Ecto neural progenitor cell (in vitro differentiated cells): ENCODE data around the gene MLH1.

Source experiments
- DNase-seq: peaks from one replicate; pipeline ENCODE4 v3.0.0-alpha.2; 2018; ENCODE audit warnings: low spot score

MLH1 gene

GRCh38 chr3:37094636-37095035 lies 101.3 kb downstream of the MLH1 start:
- DNase-seq: no peak

DNA sequence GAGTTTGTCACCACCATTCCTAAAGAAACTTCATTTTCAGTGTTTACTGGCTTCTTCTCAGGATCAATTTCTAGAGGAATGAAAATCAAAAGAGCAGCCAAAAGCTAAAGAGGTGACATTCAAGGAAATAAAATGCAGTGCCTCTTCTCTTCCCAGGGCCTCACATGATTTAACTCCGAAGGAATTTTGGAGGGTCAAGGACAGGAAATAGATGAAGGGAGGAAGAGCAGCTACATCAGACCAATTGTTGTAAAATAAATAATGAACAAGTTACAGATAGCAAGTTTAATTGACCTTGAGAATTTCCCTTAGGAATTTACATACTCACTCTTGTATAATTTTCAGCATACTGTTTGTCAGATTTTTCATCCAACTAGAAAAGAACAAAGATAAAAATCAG lies 103.0 kb downstream of the MLH1 start:
- DNase-seq: no peak

DNA sequence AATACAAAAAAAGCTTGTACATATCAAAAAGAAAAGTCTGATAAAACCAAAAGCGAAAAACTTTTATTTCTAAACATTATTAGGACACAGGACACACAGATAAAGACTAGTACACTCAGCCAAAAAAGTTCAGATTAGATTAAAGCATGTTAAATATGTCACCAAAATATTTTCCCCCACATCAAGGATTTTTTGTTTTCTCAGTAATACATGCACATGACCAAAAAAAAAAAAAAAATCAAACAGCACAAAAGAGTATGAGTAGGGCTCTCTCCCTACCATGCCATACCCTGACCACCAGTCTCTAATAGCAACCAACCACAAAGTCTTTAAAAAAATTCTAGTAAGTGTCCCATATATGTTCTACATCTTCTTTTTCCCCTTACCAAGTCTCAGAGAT lies 103.7 kb downstream of the MLH1 start:
- DNase-seq: no peak

DNA sequence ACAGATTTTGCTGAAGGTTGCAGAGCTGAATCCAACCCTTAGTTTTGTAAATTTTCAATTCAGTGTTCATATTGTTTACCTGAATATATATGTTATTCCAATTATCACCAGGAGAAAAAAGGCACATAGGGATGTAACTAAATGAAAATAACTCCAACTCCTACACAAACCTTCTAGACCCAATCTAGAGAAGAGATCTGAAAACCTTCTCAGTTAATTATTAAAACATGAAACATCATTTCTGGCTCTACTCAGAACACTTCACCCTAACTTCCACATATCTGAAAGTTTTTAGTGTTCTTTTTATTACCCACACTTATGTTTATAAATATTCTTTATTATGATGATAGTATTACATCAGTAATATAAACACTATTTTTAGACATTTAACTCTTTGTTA lies 104.5 kb downstream of the MLH1 start:
- DNase-seq: no peak

- DNase-seq: no peak
These were observed 105.6 kb downstream of the MLH1 start for GRCh38 chr3:37098884-37099283.

GRCh38 chr3:37099469-37099868 lies 106.2 kb downstream of the MLH1 start:
- DNase-seq: no peak

DNA sequence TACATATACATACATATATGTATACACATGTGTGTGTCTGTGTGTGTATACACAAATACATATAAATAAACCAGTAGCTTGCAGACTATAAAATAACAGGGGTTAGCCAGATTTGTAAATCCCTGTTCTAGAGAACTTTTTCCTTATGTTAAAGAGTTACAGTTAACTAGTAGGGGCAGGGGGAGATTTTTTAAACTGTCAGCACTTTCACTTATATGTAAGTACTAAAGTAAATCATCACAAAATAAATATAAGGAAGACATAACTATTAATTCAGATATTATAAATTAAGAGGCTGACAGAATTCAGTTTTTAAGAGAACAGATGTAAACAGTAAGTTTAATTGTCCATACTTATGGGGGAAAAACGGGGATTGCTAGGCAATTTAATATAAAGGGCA lies 107.1 kb downstream of the MLH1 start:
- no peak for DNase-seq
